NCI-H1417 (cell line): ENCODE measurements around the gene RPGR.

ENCODE experiments used
- DNase-seq, 3 experiments: peaks; one replicate each; lab custom pipeline; 2025; lab: John Stamatoyannopoulos, UW

Gene RPGR

DNA sequence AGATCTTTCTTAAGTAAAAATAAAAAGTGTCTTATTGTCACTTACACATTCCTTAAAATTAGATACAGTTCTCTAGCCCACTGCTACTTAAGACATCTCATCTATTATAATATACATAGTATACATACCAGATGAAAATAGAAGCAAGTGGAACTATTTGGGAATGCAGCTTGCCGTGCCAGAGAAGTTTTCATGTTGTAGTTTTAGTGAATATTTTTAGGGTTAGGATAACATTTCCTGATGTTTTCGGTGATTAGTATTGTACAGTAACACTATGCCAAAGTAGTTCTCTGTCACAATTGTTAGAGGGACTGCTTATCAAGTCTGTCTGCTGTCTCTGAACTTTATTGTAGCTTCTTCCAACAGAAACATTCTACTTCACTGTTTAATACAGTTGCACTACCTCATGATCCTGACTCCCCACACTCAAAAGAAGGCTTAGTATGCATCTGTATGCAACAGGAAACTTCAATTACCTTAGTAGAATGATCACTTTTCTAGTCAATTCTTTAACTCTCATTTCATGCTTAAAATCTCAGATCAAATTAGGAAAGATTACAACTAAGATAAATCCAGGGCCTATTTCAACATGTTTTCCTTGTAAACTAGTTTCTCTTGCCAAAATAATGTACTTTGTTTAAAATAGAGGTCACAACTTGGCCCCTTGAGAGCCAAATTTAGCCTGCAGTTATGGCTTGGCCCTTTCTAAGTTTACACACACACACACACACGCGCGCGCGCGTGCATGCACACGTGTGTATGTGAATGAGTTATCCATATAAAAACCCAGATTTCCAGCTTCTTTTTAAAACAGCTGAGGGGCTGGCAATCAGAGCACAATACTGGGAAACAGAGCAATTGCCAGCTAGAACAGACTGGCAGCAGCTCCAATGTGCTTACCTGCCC, 64.3 kb downstream of the RPGR start:
- no peak for DNase-seq

DNA sequence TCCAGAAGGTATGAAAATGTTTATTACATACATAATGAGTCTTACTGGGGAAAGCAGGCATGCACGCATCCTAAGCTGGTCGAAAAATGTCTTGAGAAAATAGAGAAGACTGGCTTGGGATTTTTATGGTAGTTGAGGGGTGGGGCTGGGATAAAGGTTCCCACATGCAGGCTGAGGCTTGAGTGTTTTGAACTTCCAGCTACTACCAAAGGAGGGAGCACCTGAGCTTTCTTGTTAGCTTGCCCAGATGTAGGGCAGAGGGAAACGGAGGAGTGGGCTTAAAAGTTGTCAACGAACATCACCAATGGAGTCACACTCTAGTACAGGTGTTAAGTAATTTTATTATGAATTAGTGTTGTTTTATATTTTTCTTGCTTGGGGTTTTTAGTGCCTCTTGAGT, 67.1 kb downstream of the RPGR start:
- DNase-seq: peak in 1 of 3 experiments; percentile 46

DNA sequence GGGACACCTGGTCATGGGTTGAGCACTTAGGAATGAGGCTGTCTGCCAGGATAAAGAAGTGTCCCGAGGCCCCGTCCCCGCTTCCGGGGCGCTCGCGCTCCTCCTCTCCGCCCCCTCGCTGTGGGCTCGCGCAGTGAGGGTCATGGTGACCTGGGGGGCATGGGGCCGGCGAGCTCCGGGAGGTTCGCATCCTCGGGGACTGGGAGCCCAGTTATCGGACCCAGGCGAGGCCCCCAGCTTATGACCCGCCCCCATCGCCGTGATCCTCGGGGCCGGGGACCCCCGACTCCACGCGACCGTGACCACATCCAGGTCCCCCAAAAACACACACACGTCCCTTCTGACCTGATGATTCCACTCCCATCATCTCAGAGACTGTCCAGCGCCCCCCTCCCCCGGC, 71.3 kb downstream of the RPGR start:
- DNase-seq: no peak

DNA sequence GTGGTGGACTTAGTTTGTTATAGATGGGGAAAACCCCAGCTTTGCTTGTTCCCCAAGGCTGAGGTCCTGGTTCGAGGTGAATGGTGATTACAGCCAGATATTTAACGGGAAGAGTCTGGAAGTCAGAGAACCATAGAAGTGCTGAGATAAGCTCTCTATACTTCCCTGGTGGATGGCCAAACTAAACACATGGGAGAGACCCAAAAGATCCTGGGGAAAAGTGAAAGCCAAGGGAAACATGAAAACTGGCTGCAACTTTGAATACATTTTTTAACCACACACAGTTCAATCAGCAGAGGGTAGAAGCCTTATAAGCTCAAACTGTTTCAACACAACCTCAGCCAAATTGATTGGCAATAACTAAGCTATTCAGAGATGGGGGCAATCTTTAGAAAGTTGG, 77.3 kb downstream of the RPGR start:
- DNase-seq: no peak

DNA sequence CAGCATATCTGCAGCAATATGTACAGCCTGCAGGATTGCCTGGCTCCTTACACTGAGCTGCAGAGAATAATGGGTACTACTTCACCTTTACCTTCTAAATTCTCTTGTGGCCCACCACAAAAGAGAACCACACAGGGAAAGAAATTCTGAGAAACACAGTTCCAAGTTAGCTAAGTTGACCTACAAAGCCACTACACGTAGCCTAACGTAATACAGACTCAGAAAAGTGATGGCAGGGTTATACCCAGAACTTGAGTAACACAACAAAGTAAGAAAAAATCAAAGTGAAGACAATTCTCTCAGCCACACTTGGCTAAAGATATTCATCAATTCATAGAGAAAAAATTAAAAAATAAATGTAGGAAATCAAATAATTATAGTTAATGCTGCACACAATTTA, 80.3 kb downstream of the RPGR start:
- DNase-seq: no peak

DNA sequence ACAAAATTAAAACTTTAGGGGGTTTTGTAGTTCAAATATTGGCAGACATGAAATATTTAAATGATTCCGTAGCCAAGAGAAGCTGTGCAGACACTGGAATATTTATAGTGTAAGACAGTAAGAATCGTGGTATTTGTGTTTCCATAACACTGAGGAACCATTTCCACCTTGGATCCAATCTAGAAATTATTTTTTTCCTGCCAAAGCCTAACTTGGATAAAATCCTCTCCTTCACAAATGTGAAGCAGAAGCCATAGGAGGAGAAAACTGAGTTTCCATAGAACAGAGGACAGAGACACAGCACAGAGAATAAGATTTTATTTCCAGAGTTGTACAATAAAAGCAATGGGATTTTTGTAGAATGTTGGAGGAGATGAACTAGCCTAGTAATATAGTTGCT, 86.8 kb downstream of the RPGR start:
- DNase-seq: no peak

DNA sequence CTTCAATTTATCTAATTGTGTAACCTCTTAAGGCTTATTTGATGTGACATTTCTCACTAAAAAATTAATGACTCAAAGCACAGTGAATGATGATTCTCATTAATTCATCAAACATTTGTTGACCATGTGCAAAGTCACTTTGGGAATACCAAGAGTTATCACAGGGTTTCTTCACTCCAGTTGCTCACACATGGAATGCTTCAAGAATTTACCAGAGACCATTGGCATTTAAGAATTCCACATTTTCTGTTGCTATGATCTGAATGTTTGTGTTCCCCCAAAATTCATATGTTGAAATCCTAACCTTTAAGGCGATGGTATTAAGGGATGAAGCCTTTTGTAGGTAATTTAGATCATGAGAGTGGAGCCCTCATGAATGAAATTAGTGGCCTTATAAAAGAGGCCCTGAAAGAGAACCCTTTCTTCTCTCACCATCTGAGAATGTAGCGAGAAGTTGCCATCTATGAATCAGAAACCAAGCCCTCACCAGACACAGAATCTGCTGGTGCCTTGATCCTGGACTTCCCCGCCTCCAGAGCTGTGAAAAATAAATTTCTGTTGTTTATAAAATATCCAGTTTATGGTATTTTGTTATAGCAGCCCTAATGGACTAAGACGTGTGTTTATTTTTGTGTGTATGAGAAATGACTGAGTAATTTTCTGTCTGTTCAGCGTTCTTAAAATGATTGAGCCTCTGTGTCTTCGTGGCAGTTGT, 90.3 kb downstream of the RPGR start:
- DNase-seq: no peak

DNA sequence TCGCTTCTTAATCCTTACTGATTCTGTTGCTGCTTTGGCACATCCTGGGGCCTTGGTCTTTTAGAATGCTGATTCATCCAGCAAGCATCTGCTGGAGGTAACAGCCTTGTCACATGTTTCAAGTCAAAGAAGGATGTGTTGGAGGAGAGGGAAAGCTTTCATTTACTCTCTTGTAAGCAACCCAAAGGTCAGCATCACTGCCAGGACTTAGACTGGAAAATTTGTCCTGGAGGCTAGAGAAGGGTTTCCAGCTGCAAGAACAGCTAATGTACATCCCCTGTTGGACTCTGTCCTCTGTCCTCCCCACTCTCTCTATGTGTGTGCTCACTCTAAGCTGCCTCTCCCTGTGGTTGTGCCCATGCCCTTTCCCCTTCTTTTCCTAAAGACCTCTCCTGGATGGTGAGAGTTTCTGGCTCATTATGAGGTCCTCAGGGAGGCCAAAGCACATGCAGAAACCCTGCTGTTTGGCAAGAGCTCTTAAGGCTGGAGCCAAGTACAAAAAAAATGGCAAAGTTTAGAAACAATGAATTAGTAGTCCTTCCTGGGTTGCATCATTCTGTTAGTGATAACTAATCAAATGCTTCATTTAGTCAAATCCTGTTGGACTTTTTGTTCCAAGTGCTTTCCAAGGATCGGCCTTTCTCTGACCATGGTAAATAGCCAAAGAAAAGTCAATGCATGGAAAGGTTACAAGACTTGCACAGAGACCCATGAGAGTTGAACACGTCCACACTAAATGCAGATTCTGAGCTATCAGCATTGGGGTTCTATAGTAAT, 93.2 kb downstream of the RPGR start:
- DNase-seq: no peak

DNA sequence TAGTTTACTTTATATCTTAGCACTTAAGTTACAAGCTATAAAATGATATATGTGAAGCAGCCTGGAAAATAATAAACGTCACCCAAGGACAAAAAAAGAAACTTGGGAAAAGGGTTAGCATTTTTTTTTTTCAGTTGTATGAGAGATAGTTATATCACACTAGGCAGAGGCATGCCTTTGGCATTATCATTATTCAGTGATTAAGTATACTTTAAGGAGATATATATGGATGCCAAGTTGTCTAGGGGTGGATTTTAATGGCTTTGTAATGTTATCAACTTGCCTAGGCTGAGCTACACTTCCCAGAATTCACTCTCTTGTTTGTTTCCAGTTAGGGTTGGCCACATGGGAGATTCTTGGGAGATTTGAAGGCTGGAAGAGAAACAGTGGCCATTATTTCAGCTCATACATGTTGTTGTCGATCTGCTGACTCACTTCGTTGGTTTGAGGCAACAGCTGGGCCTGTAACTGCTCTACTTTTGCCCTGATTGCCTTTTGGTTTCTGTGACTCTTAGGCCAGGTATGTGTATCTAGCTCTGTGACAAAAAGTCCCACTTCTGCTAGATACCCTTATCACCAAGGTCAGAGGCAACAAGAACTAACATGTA, 95.1 kb downstream of the RPGR start:
- DNase-seq: no peak

DNA sequence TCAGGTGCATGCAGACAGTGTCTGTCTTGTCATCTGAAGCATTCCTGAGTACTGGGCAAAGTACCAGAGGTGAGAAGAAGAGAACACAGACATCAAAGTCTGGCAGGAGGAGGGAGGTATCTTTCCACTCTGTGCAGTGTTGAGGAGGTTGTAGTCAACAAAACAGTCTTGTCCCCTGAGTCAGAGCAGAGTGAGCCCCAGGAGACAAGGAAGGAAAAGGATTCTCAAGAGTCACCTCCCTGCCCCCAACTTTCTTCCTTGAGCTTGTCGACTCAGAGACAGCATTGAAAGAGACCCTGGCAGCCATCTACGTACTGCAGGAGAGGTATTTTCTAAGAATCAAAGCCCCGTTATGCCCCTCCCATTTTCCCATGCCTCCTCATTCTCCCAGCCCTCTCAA, 102.2 kb downstream of the RPGR start:
- no peak for DNase-seq

DNA sequence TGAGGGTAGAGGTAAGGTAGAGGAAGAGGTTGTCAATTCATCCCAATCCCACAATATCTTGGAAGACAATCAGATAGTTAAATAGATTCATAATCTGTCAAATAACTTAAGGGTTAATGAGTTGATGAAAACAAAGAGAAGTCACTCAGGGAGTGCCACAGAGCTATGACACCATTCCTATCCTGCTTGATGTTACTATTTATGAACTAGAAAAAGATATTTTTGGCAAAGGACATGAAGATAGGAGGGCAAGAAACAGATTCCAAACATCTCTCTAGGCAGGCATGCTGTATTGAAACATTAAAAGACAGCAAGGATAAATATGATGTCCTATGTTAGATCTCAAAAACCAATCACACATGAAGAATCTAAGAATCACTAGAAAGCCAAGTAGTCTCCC, 103.1 kb downstream of the RPGR start:
- no peak for DNase-seq

DNA sequence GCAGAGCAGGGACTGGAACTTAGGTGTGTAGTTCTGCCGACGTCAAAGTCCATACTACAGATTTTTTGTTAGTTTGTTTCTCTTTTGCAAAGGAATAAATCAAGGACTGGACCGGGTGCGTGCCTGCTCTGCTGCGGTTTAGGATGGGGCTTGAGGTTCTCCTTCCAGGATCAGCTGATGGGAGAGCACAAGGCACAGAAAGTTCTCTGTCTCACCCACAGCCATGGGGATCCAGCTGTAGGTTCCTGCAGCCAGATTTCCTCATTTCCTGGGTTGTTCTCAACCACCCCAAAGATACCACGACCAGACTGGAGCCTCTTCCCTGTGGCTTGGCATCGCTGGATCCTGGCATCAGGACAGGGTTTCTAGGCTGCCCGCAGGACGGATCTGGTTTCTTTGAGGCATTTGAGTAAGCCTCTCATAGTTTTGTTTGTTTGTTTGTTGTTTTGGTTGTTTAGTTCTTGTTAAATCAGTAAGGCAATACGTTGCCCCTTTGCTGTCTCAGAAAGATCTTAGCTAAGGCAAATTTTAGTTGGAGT, 105.8 kb downstream of the RPGR start:
- DNase-seq: no peak

DNA sequence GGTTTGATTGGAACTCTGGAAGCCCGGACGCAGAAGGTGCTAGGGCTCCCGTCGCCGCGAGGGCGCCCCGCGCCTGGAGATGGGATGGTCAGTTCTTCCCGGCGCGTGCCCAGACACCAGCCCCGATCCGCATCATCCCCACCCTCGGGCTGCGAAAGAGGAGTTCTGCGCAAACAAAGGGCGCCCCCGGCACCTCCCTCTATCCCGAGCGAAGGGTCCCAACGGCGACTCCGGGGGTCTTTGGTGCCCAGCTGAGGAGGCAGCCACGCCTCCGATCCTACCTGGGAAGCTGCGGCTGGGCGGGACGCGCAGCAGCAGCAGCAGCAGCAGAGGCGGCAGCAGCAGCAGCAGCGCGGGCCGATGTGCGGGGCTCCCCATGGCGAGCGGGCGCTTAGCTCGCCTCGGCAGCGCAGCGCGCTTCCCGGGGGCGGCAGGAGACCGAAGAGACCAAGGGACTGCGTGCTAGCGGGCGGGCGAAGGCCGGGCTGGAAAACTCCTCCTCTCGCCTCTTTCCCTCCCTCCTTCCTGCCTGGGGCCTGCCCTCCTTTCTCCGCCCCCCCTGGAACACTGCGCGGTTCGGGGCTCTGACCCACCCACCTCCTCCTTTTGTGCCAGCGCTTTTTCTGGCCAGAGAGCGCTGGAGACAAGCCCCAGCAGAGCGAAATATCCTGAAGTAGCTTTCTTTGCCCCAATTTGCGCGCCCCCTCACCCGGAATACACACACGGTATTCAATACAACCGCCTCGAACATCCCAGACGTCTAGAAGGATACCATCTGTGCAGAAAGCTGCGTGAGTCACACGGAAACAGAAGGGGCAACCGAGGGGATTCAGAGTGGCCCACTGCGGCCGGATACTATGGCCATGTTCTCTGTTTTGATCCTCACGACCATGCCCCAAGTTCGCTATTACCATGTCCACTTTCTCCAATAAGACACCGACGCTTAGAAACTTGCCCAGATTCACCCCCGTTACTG, 106.6 kb downstream of the RPGR start, which contains the start of gene SRPX:
SRPX (minus strand) TSS at position 457 of the 976 bp plus-strand sequence; CDS start at position 378, 79 bp downstream.
- peak in 2 of 3 experiments; percentile 58 to 72 for DNase-seq

DNA sequence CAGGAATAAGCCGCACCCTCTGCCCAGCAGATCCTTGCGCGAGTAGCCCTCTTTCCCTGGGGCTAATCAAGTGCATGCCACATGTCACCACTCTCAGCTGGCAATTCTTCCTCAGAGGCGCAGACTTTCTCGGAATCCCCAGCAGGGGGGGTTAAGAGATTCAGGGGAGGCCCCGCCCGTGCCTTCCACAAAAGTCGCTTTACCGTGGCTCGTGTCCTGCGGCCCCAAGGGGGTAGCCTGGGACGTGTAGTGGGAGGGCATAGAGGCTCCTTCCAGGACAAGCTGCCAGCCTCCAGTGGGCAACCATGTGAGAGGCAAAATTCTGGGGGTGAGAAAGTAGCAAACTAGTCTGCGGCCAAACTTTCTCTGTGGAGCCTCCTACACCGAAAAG, 107.3 kb downstream of the RPGR start:
- peak in 2 of 3 experiments; percentile 58 to 73 for DNase-seq
